Measurements from ENCODE around the gene HDAC4. TPM values are rescaled to one million over a fixed set of nuclear protein-coding genes. Genes with fewer than 3 reads are reported as not detected.

The HDAC4 gene
- total and polyA plus RNA-seq, 2 of the 8 experiments (the other 6 are each of a cell fraction or from before 2014, with no cell fraction given), result 15.4 to 31.5 TPM

DNA sequence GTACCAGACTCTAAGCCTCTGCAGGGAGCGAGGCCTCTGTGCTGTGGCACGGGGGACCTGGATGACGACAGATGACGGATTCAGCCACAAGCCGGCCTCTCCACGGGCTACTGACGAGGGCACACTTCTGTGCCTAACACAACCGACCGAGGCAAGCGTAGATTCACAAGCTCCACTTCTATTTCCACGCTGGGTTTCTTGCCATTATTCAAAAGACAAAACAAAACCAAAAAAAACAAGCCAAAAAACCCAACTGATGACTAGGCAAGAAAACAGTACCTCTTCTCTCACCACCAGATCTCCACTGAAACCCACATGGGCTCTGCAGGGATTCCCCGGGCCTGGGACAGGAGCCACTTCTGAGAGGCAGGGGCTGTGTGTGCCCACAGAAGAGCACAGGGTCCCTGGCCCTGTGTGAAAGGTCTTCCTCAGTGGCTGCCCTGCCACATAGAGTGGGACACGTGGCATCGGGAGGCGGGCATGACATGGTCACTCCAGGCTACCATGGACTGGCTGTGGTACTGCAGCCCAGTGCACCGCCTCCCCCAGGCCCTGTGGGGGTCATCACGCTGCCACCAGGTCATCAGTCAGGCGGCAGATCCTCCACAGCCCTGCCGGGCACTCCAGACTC is 254.7 kb downstream of the HDAC4 start:
- H3K9ac ChIP-seq (replicated peaks in 1 of 4; ENCODE audit: extremely low read depth in 1 of 4, low read depth in 3 of 4, low read length in 3 of 4), result no peak overlapping the region
- FAIRE-seq (no peak), DNase-seq (ENCODE audit: low read depth in 1 of 2, low spot score in 2 of 2) (no peak)
- H4K8ac ChIP-seq (ENCODE audit: extremely low read depth, insufficient read depth, low read length), result no peak overlapping the region
- CTCF ChIA-PET (ENCODE audit: partially characterized antibody), result interaction anchor here (2.0 to 2.7 kb wide), 2 partner anchors 11 to 17 kb away, joined by 9 to 19 read pairs; no protein-coding TSS in a partner anchor
- POLR2A ChIA-PET (ENCODE audit: partially characterized antibody), result no interaction called here
- H2BK12ac ChIP-seq (ENCODE audit: low read depth, low read length), result no peak overlapping the region
- no peak overlapping the region for H2BK20ac ChIP-seq (ENCODE audit: low read length)
- peaks cover 3% of the 10 kb centered on the region; the same call in 1 of the 2 replicates for H3K23me2 ChIP-seq (ENCODE audit: low read depth, low read length)
- H3K27ac ChIP-seq (ENCODE audit: low read depth, low read length), result no peak overlapping the region
- H4K5ac ChIP-seq (ENCODE audit: insufficient read length, low read depth, low read length), result no peak overlapping the region
- no peak overlapping the region for H2BK120ac ChIP-seq (replicated peaks; ENCODE audit: low read depth, low read length)
- H3K79me2 ChIP-seq (ENCODE audit: control insufficient read depth in 1 of 2, insufficient read depth in 2 of 2, low read length in 2 of 2), result no peaks in the 10 kb centered on the region
- peaks cover 0 to 2% (median 0%) of the 10 kb centered on the region in 4 experiments; a peak in 2 of 8 replicates for H3K36me3 ChIP-seq (ENCODE audit: control insufficient read depth in 2 of 4, insufficient read depth in 4 of 4, low read length in 3 of 4)
- no peak overlapping the region for H3K4ac ChIP-seq (replicated peaks; ENCODE audit: insufficient read length, low read depth, low read length)
- peaks cover 0 to 5% of the 10 kb centered on the region in 2 experiments for H4K20me1 ChIP-seq (replicated peaks in 1 of 2; ENCODE audit: control insufficient read depth in 1 of 2, insufficient read depth in 2 of 2, low read length in 2 of 2)
- 97% methylated on average over 15 of the region's 19 CpGs; no CpG with 5 or more reads in 1 of the 2 experiments for WGBS, 2 experiments (ENCODE audit: extremely low coverage in 1 of 2, insufficient coverage in 1 of 2, insufficient read length in 1 of 2, insufficient replicate concordance in 2 of 2, low coverage in 1 of 2, low lambda C conversion rate in 2 of 2, missing lambda C conversion rate in 1 of 2)
- no peak overlapping the region for H2BK15ac ChIP-seq (ENCODE audit: low read length)
- H3K4me1 ChIP-seq (replicated peaks in 1 of 4; ENCODE audit: control insufficient read depth in 3 of 4, insufficient read depth in 4 of 4, low read length in 3 of 4), result no peaks in the 10 kb centered on the region
- no peak overlapping the region for H3K18ac ChIP-seq (ENCODE audit: extremely low read depth, low read length)
- H3K9me3 ChIP-seq (ENCODE audit: insufficient read depth in 2 of 2, low read depth in 1 of 2, low read length in 1 of 2), result no peaks in the 10 kb centered on the region
- no peak overlapping the region for H3K14ac ChIP-seq (ENCODE audit: insufficient read length)
- H2BK5ac ChIP-seq (ENCODE audit: low read depth, low read length), result no peak overlapping the region
- no peak overlapping the region for H2AFZ ChIP-seq (ENCODE audit: low read length)
- H2AK5ac ChIP-seq (ENCODE audit: low read depth, low read length), result no peak overlapping the region
- H4K91ac ChIP-seq (replicated peaks; ENCODE audit: insufficient read length, low read length), result no peak overlapping the region
- no peaks in the 10 kb centered on the region for H3K79me1 ChIP-seq (ENCODE audit: low read depth, low read length)
- H3K23ac ChIP-seq (ENCODE audit: insufficient read length), result no peak overlapping the region
- H3K56ac ChIP-seq (replicated peaks; ENCODE audit: insufficient read length, low read depth, low read length), result no peak overlapping the region
- no peaks in the 10 kb centered on the region for H3K27me3 ChIP-seq (replicated peaks in 1 of 4; ENCODE audit: control insufficient read depth in 3 of 4, extremely low read depth in 1 of 4, insufficient read depth in 3 of 4, low read length in 3 of 4)
- no peak overlapping the region for H3K4me2 ChIP-seq (ENCODE audit: insufficient read depth in 1 of 2, low read depth in 2 of 2, low read length in 2 of 2)
- no peak overlapping the region for H3K4me3 ChIP-seq (ENCODE audit: extremely low read depth in 1 of 4, insufficient read depth in 2 of 4, low read depth in 3 of 4, low read length in 4 of 4)
- TF ChIP-seq, protein P1, sequence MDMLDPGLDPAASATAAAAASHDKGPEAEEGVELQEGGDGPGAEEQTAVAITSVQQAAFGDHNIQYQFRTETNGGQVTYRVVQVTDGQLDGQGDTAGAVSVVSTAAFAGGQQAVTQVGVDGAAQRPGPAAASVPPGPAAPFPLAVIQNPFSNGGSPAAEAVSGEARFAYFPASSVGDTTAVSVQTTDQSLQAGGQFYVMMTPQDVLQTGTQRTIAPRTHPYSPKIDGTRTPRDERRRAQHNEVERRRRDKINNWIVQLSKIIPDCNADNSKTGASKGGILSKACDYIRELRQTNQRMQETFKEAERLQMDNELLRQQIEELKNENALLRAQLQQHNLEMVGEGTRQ (IDR thresholded peaks at IDR 0.05; ENCODE audit: low read length), result no peak
- no peak for TF ChIP-seq SP2 (IDR thresholded peaks at IDR 0.05; ENCODE audit: low read length)
- TF ChIP-seq MAFK (IDR thresholded peaks at IDR 0.05; ENCODE audit: low read depth, low read length), result no peak
- TF ChIP-seq JUND (IDR thresholded peaks at IDR 0.05; ENCODE audit: low read length), result no peak
- no peak for TF ChIP-seq TEAD4 (IDR thresholded peaks at IDR 0.05; ENCODE audit: low read depth, low read length)
- TF ChIP-seq TBP (IDR thresholded peaks at IDR 0.05; ENCODE audit: low read depth, low read length), result no peak
- TF ChIP-seq SP4 (IDR thresholded peaks at IDR 0.05; ENCODE audit: low read length), result no peak
- no peak for TF ChIP-seq CHD2 (IDR thresholded peaks at IDR 0.05; ENCODE audit: low read length)
- TF ChIP-seq PHF8 (conservative IDR thresholded peaks at IDR 0.05; ENCODE audit: low read depth, low read length), result no peak
- TF ChIP-seq EP300 (IDR thresholded peaks at IDR 0.05; ENCODE audit: borderline replicate concordance in 1 of 2, low read depth in 2 of 2, low read length in 2 of 2), result no peak
- no peak for TF ChIP-seq YY1 (IDR thresholded peaks at IDR 0.05; ENCODE audit: low read depth, low read length)
- no peak for TF ChIP-seq POLR2AphosphoS5 (IDR thresholded peaks at IDR 0.05; ENCODE audit: low read depth, low read length)
- TF ChIP-seq TAF1 (IDR thresholded peaks at IDR 0.05; ENCODE audit: low read depth, low read length), result no peak
- no peak for TF ChIP-seq HDAC6 (IDR thresholded peaks at IDR 0.05; ENCODE audit: low read depth, low read length)

All from H1 (cell line).